H1 (cell line): ENCODE data around the gene RPS26. TPM values are rescaled to one million over a fixed set of nuclear protein-coding genes. Genes with fewer than 3 reads are reported as not detected.

Experiments used
- CTCF ChIA-PET: fragments of 300-600 bp; sonication (Branson Sonifier 250); formaldehyde crosslinking; loops from one replicate; lab custom pipeline; 2021; ENCODE audit not compliant: partially characterized antibody; lab: Charles Lee
- POLR2A ChIA-PET: fragments of 300-600 bp; sonication (Branson Sonifier 250); formaldehyde crosslinking; loops from one replicate; lab custom pipeline; 2021; ENCODE audit warnings: inconsistent platforms; ENCODE audit not compliant: partially characterized antibody; lab: Charles Lee
- DNase-seq, 2 experiments: peaks; one replicate each; pipeline versions ENCODE4 v3.0.0 to v3.0.0-alpha.2; 2010 to 2022; ENCODE audit warnings: low spot score in 2 of 2, low read depth in 1 of 2, mixed read lengths in 1 of 2
- FAIRE-seq: peaks from 2 replicates; lab custom pipeline; 2011; peaks lifted over from hg19 to GRCh38; lab: Jason Lieb, UNC
- H2AFZ ChIP-seq: 2 replicates; pipeline ENCODE4 v1.8.1; 2012; ENCODE audit warnings: low read length, inconsistent platforms
- H2AK5ac ChIP-seq: 2 replicates; pipeline ENCODE4 v1.6.1; 2013; ENCODE audit warnings: low read depth, low read length
- H2BK120ac ChIP-seq: replicated peaks from 2 replicates; pipeline ENCODE3; 2013; ENCODE audit warnings: low read depth, low read length, inconsistent platforms
- H2BK12ac ChIP-seq: 2 replicates; pipeline ENCODE4 v1.6.1; 2013; ENCODE audit warnings: low read depth, low read length
- H2BK15ac ChIP-seq: 2 replicates; pipeline ENCODE4 v1.6.1; 2013; ENCODE audit warnings: low read length
- H2BK20ac ChIP-seq: 2 replicates; pipeline ENCODE4 v1.6.1; 2013; ENCODE audit warnings: low read length
- H2BK5ac ChIP-seq: 2 replicates; pipeline ENCODE4 v1.6.1; 2013; ENCODE audit warnings: low read depth, low read length
- H3K14ac ChIP-seq: 2 replicates; pipeline ENCODE4 v1.6.1; 2013; ENCODE audit warnings: inconsistent platforms; ENCODE audit not compliant: insufficient read length
- H3K18ac ChIP-seq: 2 replicates; pipeline ENCODE4 v1.6.1; 2013; ENCODE audit warnings: low read length; ENCODE audit errors: extremely low read depth
- H3K23ac ChIP-seq: 2 replicates; pipeline ENCODE4 v1.6.1; 2013; ENCODE audit warnings: inconsistent platforms; ENCODE audit not compliant: insufficient read length
- H3K23me2 ChIP-seq: 2 replicates; pipeline ENCODE4 v1.6.1; 2013; ENCODE audit warnings: low read depth, low read length
- H3K27ac ChIP-seq: 2 replicates; pipeline ENCODE4 v1.6.1; 2011; ENCODE audit warnings: low read depth, low read length, inconsistent platforms
- H3K27me3 ChIP-seq, 4 experiments: replicated peaks in 1 of 4; 1 replicate in 1 of 4; 2 replicates in 3 of 4; pipeline versions ENCODE4 v1.6.1 to v1.8.1; 2011 to 2013; ENCODE audit warnings: low read length in 3 of 4, mild to moderate bottlenecking in 3 of 4, inconsistent platforms in 2 of 4, mixed read lengths in 2 of 4, moderate library complexity in 1 of 4; ENCODE audit not compliant: control insufficient read depth in 3 of 4, insufficient read depth in 3 of 4; ENCODE audit errors: extremely low read depth in 1 of 4
- H3K36me3 ChIP-seq, 4 experiments: 2 replicates each; pipeline versions ENCODE4 v1.6.1 to v1.8.1; 2011 to 2013; ENCODE audit warnings: mild to moderate bottlenecking in 4 of 4, low read length in 3 of 4, moderate library complexity in 2 of 4, control low read depth in 1 of 4, inconsistent platforms in 1 of 4; ENCODE audit not compliant: insufficient read depth in 4 of 4, control insufficient read depth in 2 of 4
- H3K4ac ChIP-seq: replicated peaks from 2 replicates; pipeline ENCODE3; 2013; ENCODE audit warnings: low read length, low read depth, mixed read lengths, inconsistent platforms; ENCODE audit not compliant: insufficient read length
- H3K4me1 ChIP-seq, 4 experiments: replicated peaks in 1 of 4; 1 replicate in 1 of 4; 2 replicates in 3 of 4; pipeline versions ENCODE4 v1.6.1 to v1.8.1; 2011 to 2013; ENCODE audit warnings: low read length in 3 of 4, inconsistent platforms in 2 of 4, mixed read lengths in 1 of 4; ENCODE audit not compliant: insufficient read depth in 4 of 4, control insufficient read depth in 3 of 4
- H3K4me2 ChIP-seq, 2 experiments: 2 replicates each; pipeline versions ENCODE4 v1.6.1 to v1.8.1; 2011 to 2013; ENCODE audit warnings: low read depth in 2 of 2, low read length in 2 of 2, control low read depth in 1 of 2, inconsistent platforms in 1 of 2, mild to moderate bottlenecking in 1 of 2; ENCODE audit not compliant: insufficient read depth in 1 of 2
- H3K4me3 ChIP-seq, 4 experiments: fragments of 200-600, 300-600 bp in 1 of 4; sonication (generic), shearing (Covaris generic), sonication (Bioruptor Twin) in 1 of 4; 2 replicates each; pipeline versions ENCODE4 v1.5.1 to v1.8.1; 2011 to 2016; ENCODE audit warnings: low read length in 4 of 4, low read depth in 3 of 4, control low read depth in 2 of 4, inconsistent platforms in 2 of 4, mild to moderate bottlenecking in 2 of 4, mixed read lengths in 1 of 4, moderate library complexity in 1 of 4; ENCODE audit not compliant: insufficient read depth in 2 of 4; ENCODE audit errors: extremely low read depth in 1 of 4
- H3K56ac ChIP-seq: replicated peaks from 2 replicates; pipeline ENCODE3; 2013; ENCODE audit warnings: low read depth, mild to moderate bottlenecking, mixed read lengths, low read length, inconsistent platforms; ENCODE audit not compliant: insufficient read length
- H3K79me1 ChIP-seq: 2 replicates; pipeline ENCODE4 v1.6.1; 2013; ENCODE audit warnings: low read depth, low read length, control low read depth
- H3K79me2 ChIP-seq, 2 experiments: 2 replicates each; pipeline versions ENCODE4 v1.6.1 to v1.8.1; 2012 to 2013; ENCODE audit warnings: low read length in 2 of 2, mild to moderate bottlenecking in 2 of 2, inconsistent platforms in 1 of 2; ENCODE audit not compliant: insufficient read depth in 2 of 2, control insufficient read depth in 1 of 2
- H3K9ac ChIP-seq, 4 experiments: replicated peaks in 1 of 4; 1 replicate in 1 of 4; 2 replicates in 3 of 4; pipeline versions ENCODE4 v1.6.1 to v1.8.1; 2011 to 2013; ENCODE audit warnings: low read depth in 3 of 4, low read length in 3 of 4, control low read depth in 2 of 4, mild to moderate bottlenecking in 2 of 4, moderate library complexity in 2 of 4, inconsistent platforms in 1 of 4; ENCODE audit errors: extremely low read depth in 1 of 4
- H3K9me3 ChIP-seq, 2 experiments: 2 replicates each; pipeline versions ENCODE4 v1.6.1 to v1.8.1; 2012 to 2013; ENCODE audit warnings: mild to moderate bottlenecking in 2 of 2, moderate library complexity in 2 of 2, control low read depth in 1 of 2, inconsistent platforms in 1 of 2, low read depth in 1 of 2, low read length in 1 of 2, mixed read lengths in 1 of 2; ENCODE audit not compliant: insufficient read depth in 2 of 2
- H4K20me1 ChIP-seq, 2 experiments: replicated peaks in 1 of 2; 2 replicates each; pipeline versions ENCODE3 to v1.8.1; 2011 to 2013; ENCODE audit warnings: inconsistent platforms in 2 of 2, low read length in 2 of 2, mild to moderate bottlenecking in 1 of 2; ENCODE audit not compliant: insufficient read depth in 2 of 2, control insufficient read depth in 1 of 2
- H4K5ac ChIP-seq: 2 replicates; pipeline ENCODE4 v1.6.1; 2013; ENCODE audit warnings: low read length, low read depth, mixed read lengths, inconsistent platforms; ENCODE audit not compliant: insufficient read length
- H4K8ac ChIP-seq: 2 replicates; pipeline ENCODE4 v1.8.0; 2013; ENCODE audit warnings: mild to moderate bottlenecking, moderate library complexity, low read length, inconsistent platforms; ENCODE audit not compliant: insufficient read depth; ENCODE audit errors: extremely low read depth
- H4K91ac ChIP-seq: replicated peaks from 2 replicates; pipeline ENCODE3; 2013; ENCODE audit warnings: low read length, mixed read lengths, inconsistent platforms; ENCODE audit not compliant: insufficient read length
- CBX5 ChIP-seq: fragments of 300-800, 300-1000 bp; sonication (generic); IDR thresholded peaks from 2 replicates; pipeline ENCODE4 v1.7.1; 2016; ENCODE audit warnings: antibody characterized with exemption, low read length, low read depth
- CREB1 ChIP-seq: IDR thresholded peaks from 2 replicates; pipeline ENCODE4 v1.6.1; 2012; ENCODE audit warnings: inconsistent platforms
- EZH2 ChIP-seq: fragments of 200-600 bp; sonication (generic); IDR thresholded peaks from 2 replicates; pipeline ENCODE4 v1.7.1; 2012; ENCODE audit warnings: low read depth, mild to moderate bottlenecking, moderate library complexity, low read length, inconsistent platforms; ENCODE audit not compliant: severe bottlenecking
- FOSL1 ChIP-seq: IDR thresholded peaks from 2 replicates; pipeline ENCODE4 v1.6.1; 2011; ENCODE audit warnings: mild to moderate bottlenecking, low read depth, low read length, moderate library complexity; ENCODE audit not compliant: insufficient read depth
- HDAC6 ChIP-seq: IDR thresholded peaks from one replicate; pipeline ENCODE4 v1.7.1; 2012; ENCODE audit warnings: low read depth, mild to moderate bottlenecking, inconsistent platforms, low read length, moderate library complexity
- JUN ChIP-seq: IDR thresholded peaks from 2 replicates; pipeline ENCODE4 v1.6.1; 2011; ENCODE audit warnings: low read depth, mild to moderate bottlenecking, improper control_type of control experiment, low read length
- KDM5A ChIP-seq: fragments of 200-600 bp; IDR thresholded peaks from 2 replicates; pipeline ENCODE4 v1.7.1; 2012; ENCODE audit warnings: mild to moderate bottlenecking, low read length, inconsistent platforms, mixed read lengths
- NRF1 ChIP-seq: IDR thresholded peaks from 2 replicates; pipeline ENCODE4 v1.6.1; 2011; ENCODE audit warnings: mild to moderate bottlenecking, low read depth, low read length, improper control_type of control experiment
- PHF8 ChIP-seq: fragments of 200-600 bp; sonication (generic); conservative IDR thresholded peaks from 2 replicates; pipeline ENCODE4 v1.7.1; 2012; ENCODE audit warnings: low read depth, mild to moderate bottlenecking, inconsistent platforms, low read length, moderate library complexity
- POLR2AphosphoS5 ChIP-seq: IDR thresholded peaks from 2 replicates; pipeline ENCODE4 v1.6.1; 2011; ENCODE audit warnings: low read depth, low read length
- RNF2 ChIP-seq: fragments of 200-900, 300-1000 bp; sonication (generic); IDR thresholded peaks from 2 replicates; pipeline ENCODE4 v1.7.1; 2016; ENCODE audit warnings: borderline replicate concordance, low read depth, mild to moderate bottlenecking, antibody characterized with exemption, low read length; ENCODE audit not compliant: poor library complexity, severe bottlenecking; ENCODE audit errors: missing control alignments
- SIRT6 ChIP-seq: IDR thresholded peaks from one replicate; pipeline ENCODE4 v1.7.1; 2012; ENCODE audit warnings: low read length, inconsistent platforms
- TEAD4 ChIP-seq: IDR thresholded peaks from 2 replicates; pipeline ENCODE4 v1.6.1; 2012; ENCODE audit warnings: low read depth, low read length, inconsistent platforms, mixed read lengths
- YY1 ChIP-seq: IDR thresholded peaks from 2 replicates; pipeline ENCODE4 v1.6.1; 2011; ENCODE audit warnings: low read depth, mild to moderate bottlenecking, low read length
- WGBS, 2 experiments: shearing (Covaris generic) in 1 of 2; methylation state at CpG; one replicate each; pipeline versions ENCODE4 v1.1.6 to v1.1.7; 2013 to 2015; ENCODE audit warnings: low lambda C conversion rate in 2 of 2, mixed read lengths in 2 of 2, inconsistent platforms in 1 of 2, low coverage in 1 of 2, missing lambda C conversion rate in 1 of 2; ENCODE audit not compliant: insufficient replicate concordance in 2 of 2, insufficient coverage in 1 of 2, insufficient read length in 1 of 2; ENCODE audit errors: extremely low coverage in 1 of 2, missing lambda C conversion rate in 1 of 2; 5-methylcytosine and 5-hydroxymethylcytosine counted together
- polyA plus RNA-seq, 7 experiments: library from polyadenylated mRNA; depleted of rRNA in 3 of 7; stranded (reverse) in 5 of 7; unstranded in 2 of 7; fragments of >200 nt in 5 of 7; fragments of 200-250 nt in 2 of 7; gene quantifications; 1 replicate in 5 of 7; 2 replicates in 1 of 7; 4 replicates in 1 of 7; pipeline versions ENCODE4 v1.2.1 to v1.2.3, GENCODE V29; 2011 to 2013; ENCODE audit warnings: missing spikeins in 2 of 7, mixed read lengths in 2 of 7
- total RNA-seq: library from RNA; stranded (reverse); fragmentation: NEBNext Ultra II Directional; extraction: Animal tissue kit (Norgen Biotek cat#: 25700); gene quantifications from 2 replicates; pipeline ENCODE4 v1.2.1, GENCODE V29; 2021

Gene RPS26
- total and polyA plus RNA-seq, 2 of the 8 experiments (the other 6 are each of a cell fraction or from before 2014, with no cell fraction given): 53.4 to 1,922 TPM

DNA sequence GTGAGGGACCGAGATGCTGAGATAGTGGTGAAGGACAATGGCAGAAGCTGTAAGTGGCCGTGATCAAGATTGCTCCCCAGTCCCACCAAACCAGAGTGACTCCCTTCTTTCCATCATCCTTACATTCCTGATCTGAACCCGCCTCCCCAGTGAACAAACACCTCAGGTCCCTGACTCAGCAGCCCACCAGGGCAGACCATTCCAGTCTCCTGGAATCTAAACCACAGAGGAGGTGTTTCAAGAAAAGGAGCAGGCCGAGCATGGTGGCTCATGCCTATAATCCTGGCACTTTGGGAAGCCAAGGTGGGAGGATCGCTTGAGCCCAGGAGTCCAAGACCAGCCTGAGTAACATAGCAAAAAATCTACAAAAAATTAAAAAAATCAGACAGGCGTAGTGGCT is 44.9 kb downstream of the RPS26 start:
- POLR2A ChIA-PET: interaction anchor here (3.3 to 8.9 kb wide), 3 partner anchors 17 to 41 kb away, joined by 20 to 112 read pairs (median 29); partner anchors contain the start of genes PA2G4, RPL41 and ZC3H10
- 90% methylated on average over 6 of the region's 6 CpGs; no CpG with 5 or more reads in 1 of the 2 experiments for whole genome bisulfite sequencing, 2 experiments
- no peak overlapping the region for H2AFZ ChIP-seq
- TF ChIP-seq CREB1 (no peak), NRF1 (no peak), JUN (no peak), RNF2 (no peak), POLR2AphosphoS5 (no peak), HDAC6 (no peak), FOSL1 (no peak), EZH2 (no peak), SIRT6 (no peak), KDM5A (no peak), YY1 (no peak), CBX5 (no peak), PHF8 (no peak), TEAD4 (no peak)

More for the DNA sequence above, 44.9 kb downstream of the RPS26 start:
- Histone ChIP-seq H3K4me3 (no peak overlapping the region), H4K5ac (no peak overlapping the region), H4K91ac (no peak overlapping the region), H2BK15ac (no peak overlapping the region), H3K14ac (no peak overlapping the region), H3K9me3 (no peaks in the 10 kb centered on the region), H4K20me1 (peaks cover 2 to 9% of the 10 kb centered on the region in 2 experiments), H2BK12ac (no peak overlapping the region), H3K27me3 (no peaks in the 10 kb centered on the region), H2AK5ac (no peak overlapping the region), H3K56ac (no peak overlapping the region), H3K23me2 (no peaks in the 10 kb centered on the region; the same call in 1 of the 2 replicates), H3K79me1 (peaks cover 2% of the 10 kb centered on the region; the same call in 1 of the 2 replicates), H3K4ac (no peak overlapping the region), H3K18ac (no peak overlapping the region), H2BK5ac (no peak overlapping the region), H3K4me1 (peaks cover 0 to 5% (median 2%) of the 10 kb centered on the region in 4 experiments; a peak in 6 of 7 replicates), H2BK20ac (no peak overlapping the region), H3K36me3 (peaks cover 20 to 53% (median 39%) of the 10 kb centered on the region in 4 experiments), H4K8ac (no peak overlapping the region), H2BK120ac (no peak overlapping the region), H3K27ac (no peak overlapping the region), H3K9ac (no peak overlapping the region), H3K23ac (no peak overlapping the region), H3K79me2 (peaks cover 0 to 18% of the 10 kb centered on the region in 2 experiments; a peak in 2 of 4 replicates), H3K4me2 (no peak overlapping the region)
- CTCF ChIA-PET: interaction anchor here (0.8 to 4.8 kb wide), 5 partner anchors 9 to 35 kb away, joined by 3 to 38 read pairs (median 14); partner anchors contain the start of gene PA2G4
- FAIRE-seq (no peak), DNase-seq (no peak)
